Umbilical cord (tissue), 2 donors: ENCODE measurements around the gene OLFML1. TPM values are rescaled to one million over a fixed set of nuclear protein-coding genes. Genes with fewer than 3 reads are reported as not detected.

Experiments used
- DNase-seq: peaks from one replicate; pipeline ENCODE4 v3.0.0-alpha.2; 2015; ENCODE audit warnings: low spot score
- total RNA-seq: library from RNA; depleted of rRNA; stranded (reverse); fragments of >200 nt; gene quantifications from one replicate; pipeline ENCODE4 v1.2.3, GENCODE V29; 2014; ENCODE audit warnings: low replicate concordance; ENCODE audit not compliant: insufficient read depth

The OLFML1 gene
- total RNA-seq, 1 donor from 2014 or later = 3.4 TPM

- DNase-seq = no peak
Observed at GRCh38 chr11:7559398-7560283, 74.3 kb downstream of the OLFML1 start.

Other genes with a start within 250 kb of the OLFML1 start
- gene SYT9, start 233.6 kb upstream of the OLFML1 start, total RNA-seq = 8.7 TPM
- 66.2 TPM for gene PPFIBP2, start 28.5 kb downstream of the OLFML1 start, total RNA-seq
- 50.3 TPM for gene CYB5R2, start 188.0 kb downstream of the OLFML1 start, total RNA-seq
- gene OVCH2, start 221.0 kb downstream of the OLFML1 start, total RNA-seq = 3.4 TPM